ENCODE measurements around the gene MEIKIN. TPM values are rescaled to one million over a fixed set of nuclear protein-coding genes. Genes with fewer than 3 reads are reported as not detected.

The MEIKIN gene
- total and polyA plus RNA-seq, 7 donors, result 0.77 TPM; not detected in 6

- Histone ChIP-seq H3K27me3 (ENCODE audit: insufficient read depth in 3 of 3, low read length in 2 of 3) (no peaks in the 10 kb centered on the region), H3K36me3 (ENCODE audit: insufficient read depth in 1 of 2, low read depth in 1 of 2) (no peaks in the 10 kb centered on the region), H3K27ac (no peak overlapping the region), H3K9me3 (no peaks in the 10 kb centered on the region), H3K4me1 (no peaks in the 10 kb centered on the region), H3K4me3 (no peak overlapping the region)
- ATAC-seq (no peak), DNase-seq (no peak)
- intact Hi-C loops (cut with DNase I), result no loop called here
- 81 to 92% (median 89%) methylated on average over 4 of the region's 4 CpGs for WGBS, 3 donors
- no peak for TF ChIP-seq CTCF (IDR thresholded peaks at IDR 0.05)
These were observed 35.2 kb upstream of the MEIKIN start for GRCh38 chr5:131980696-131981095.

- 35 to 74% (median 55%) methylated on average over 4 of the region's 4 CpGs for WGBS, 3 donors
- no peak overlapping the region for H3K27ac ChIP-seq
- intact Hi-C loops (cut with DNase I), result no loop called here
These were observed 34.4 kb upstream of the MEIKIN start for GRCh38 chr5:131979816-131980215.

GRCh38 chr5:131977212-131977604 is 31.7 kb upstream of the MEIKIN start:
- Histone ChIP-seq H3K9me3 (no peaks in the 10 kb centered on the region), H3K4me1 (no peaks in the 10 kb centered on the region), H3K4me3 (no peak overlapping the region), H3K27ac (no peak overlapping the region), H3K27me3 (ENCODE audit: insufficient read depth in 3 of 3, low read length in 2 of 3) (no peaks in the 10 kb centered on the region), H3K36me3 (ENCODE audit: insufficient read depth in 1 of 2, low read depth in 1 of 2) (no peaks in the 10 kb centered on the region)
- WGBS, 3 donors, result 70 to 78% (median 74%) methylated on average over 2 of the region's 2 CpGs
- no peak for TF ChIP-seq CTCF (IDR thresholded peaks at IDR 0.05)
- ATAC-seq (no peak), DNase-seq (no peak)
- intact Hi-C loops (cut with DNase I), result no loop called here

More at GRCh38 chr5:131979816-131980215, 34.4 kb upstream of the MEIKIN start:
- ATAC-seq (peak in 1 of 4 donors; percentile 49), DNase-seq (no peak)
- H3K9me3 ChIP-seq, result no peaks in the 10 kb centered on the region
- TF ChIP-seq CTCF (IDR thresholded peaks at IDR 0.05), result no peak
- no peak overlapping the region for H3K4me3 ChIP-seq
- no peaks in the 10 kb centered on the region for H3K4me1 ChIP-seq
- H3K27me3 ChIP-seq (ENCODE audit: insufficient read depth in 3 of 3, low read length in 2 of 3), result no peaks in the 10 kb centered on the region
- H3K36me3 ChIP-seq (ENCODE audit: insufficient read depth in 1 of 2, low read depth in 1 of 2), result no peaks in the 10 kb centered on the region

- Histone ChIP-seq H3K4me3 (no peak overlapping the region), H3K4me1 (no peaks in the 10 kb centered on the region), H3K36me3 (ENCODE audit: insufficient read depth in 1 of 2, low read depth in 1 of 2) (no peaks in the 10 kb centered on the region), H3K27me3 (ENCODE audit: insufficient read depth in 3 of 3, low read length in 2 of 3) (no peaks in the 10 kb centered on the region), H3K9me3 (no peaks in the 10 kb centered on the region), H3K27ac (no peak overlapping the region)
- intact Hi-C loops (cut with DNase I), result no loop called here
- WGBS, 3 donors, result 91 to 94% (median 92%) methylated on average over 6 of the region's 6 CpGs
- DNase-seq (no peak), ATAC-seq (no peak)
- TF ChIP-seq CTCF (IDR thresholded peaks at IDR 0.05), result no peak
These were observed 31.1 kb upstream of the MEIKIN start for GRCh38 chr5:131976414-131977211.
